CD8-positive, alpha-beta memory T cell (primary cell): ENCODE data around the gene PKM. TPM values are rescaled to one million over a fixed set of nuclear protein-coding genes. Genes with fewer than 3 reads are reported as not detected.

Experiments used
- polyA plus RNA-seq: library from polyadenylated mRNA; unstranded; fragments of 300-500 nt; fragmentation: Illumina TruSeq; gene quantifications from one replicate; pipeline ENCODE4 v1.2.3, GENCODE V29; 2021
- total RNA-seq, 2 experiments: library from RNA; stranded (reverse); gene quantifications; one replicate each; pipeline ENCODE4 v1.2.3, GENCODE V29; 2021

Gene PKM
- total and polyA plus RNA-seq, 3 experiments from 2014 or later = 337 to 2,187 (median 2,146) TPM

Other genes with a start within 250 kb of the PKM start
- 10 to 100 TPM; 22.0 to 22.2 TPM for gene MYO9A, start 113.0 kb downstream of the PKM start, total RNA-seq
- 20.3 TPM for gene MYO9A, start 113.0 kb downstream of the PKM start, polyA plus RNA-seq
- 1 to 10 TPM; 2.7 to 3.0 TPM for gene SENP8, start 112.8 kb downstream of the PKM start, total RNA-seq
- 0.83 TPM for gene SENP8, start 112.8 kb downstream of the PKM start, polyA plus RNA-seq
- gene GRAMD2A, start 33.4 kb downstream of the PKM start, total RNA-seq = not detected
- gene GRAMD2A, start 33.4 kb downstream of the PKM start, polyA plus RNA-seq = not detected
- gene PARP6, start 41.4 kb upstream of the PKM start, total RNA-seq = 10 to 100 TPM; 59.4 to 63.9 TPM
- 30.0 TPM for gene PARP6, start 41.4 kb upstream of the PKM start, polyA plus RNA-seq
- gene CELF6, start 89.0 kb upstream of the PKM start, total RNA-seq = under 1 TPM; 0.53 to 0.68 TPM
- not detected for gene CELF6, start 89.0 kb upstream of the PKM start, polyA plus RNA-seq
- 10 to 100 TPM; 75.0 to 80.5 TPM for gene HEXA, start 144.8 kb upstream of the PKM start, total RNA-seq
- gene HEXA, start 144.8 kb upstream of the PKM start, polyA plus RNA-seq = 83.0 TPM
- not detected for gene TMEM202, start 167.1 kb upstream of the PKM start, total RNA-seq
- not detected for gene TMEM202, start 167.1 kb upstream of the PKM start, polyA plus RNA-seq
- gene ARIH1, start 243.1 kb upstream of the PKM start, total RNA-seq = 100 to 1,000 TPM; 153 to 164 TPM
- 24.3 TPM for gene ARIH1, start 243.1 kb upstream of the PKM start, polyA plus RNA-seq